ENCODE measurements around the gene EXOC6B.

Gene EXOC6B

GRCh38 chr2:72413716-72414115 is 412.1 kb downstream of the EXOC6B start:
- POLR2A ChIA-PET, result no interaction called here
- no peak overlapping the region for H3K4me3 ChIP-seq (ENCODE audit: low read depth, low read length)
- H3K27ac ChIP-seq (ENCODE audit: extremely low read depth, low read depth, low read length), result no peak overlapping the region
- TF ChIP-seq KLF17 (tag by site-specific recombination; IDR thresholded peaks at IDR 0.05), result no peak
- no peak for TF ChIP-seq ZIC2 (tag by site-specific recombination; IDR thresholded peaks at IDR 0.05)
- no peak for TF ChIP-seq MEIS1 (CRISPR knock-in tag; IDR thresholded peaks at IDR 0.05; ENCODE audit: borderline replicate concordance)
- TF ChIP-seq ZNF24 (tag by site-specific recombination; IDR thresholded peaks at IDR 0.05), result no peak
- TF ChIP-seq KLF10 (tag by site-specific recombination; IDR thresholded peaks at IDR 0.05), result no peak
- no peak for TF ChIP-seq ZNF747 (tag by site-specific recombination; IDR thresholded peaks at IDR 0.05)
- no peak for TF ChIP-seq ZNF677 (tag by site-specific recombination; IDR thresholded peaks at IDR 0.05)
- no peak for TF ChIP-seq ZNF362 (tag by site-specific recombination; IDR thresholded peaks at IDR 0.05)
- no peak for TF ChIP-seq ZNF221 (tag by site-specific recombination; IDR thresholded peaks at IDR 0.05; ENCODE audit: borderline replicate concordance)
- no peak for TF ChIP-seq KLF8 (tag by site-specific recombination; IDR thresholded peaks at IDR 0.05)
- no peak for TF ChIP-seq ZNF133 (tag by site-specific recombination; IDR thresholded peaks at IDR 0.05)
- no peak for TF ChIP-seq ZNF274 (IDR thresholded peaks at IDR 0.05; ENCODE audit: low read length)
- TF ChIP-seq ZNF274 (tag by site-specific recombination; IDR thresholded peaks at IDR 0.05; ENCODE audit: borderline replicate concordance), result no peak
- TF ChIP-seq ZNF155 (tag by site-specific recombination; IDR thresholded peaks at IDR 0.05), result no peak
- no peak for TF ChIP-seq ZBTB10 (tag by site-specific recombination; IDR thresholded peaks at IDR 0.05)
- no peak for TF ChIP-seq HOXA7 (CRISPR knock-in tag; IDR thresholded peaks at IDR 0.05; ENCODE audit: borderline replicate concordance)
- CTCF ChIA-PET, result interaction anchor here (0.6 kb wide), 1 partner anchor 540 kb away, joined by 5 read pairs; no protein-coding TSS in a partner anchor
- H3K4me1 ChIP-seq (ENCODE audit: control insufficient read depth, insufficient read depth, low read length), result no peaks in the 10 kb centered on the region
- H3K36me3 ChIP-seq (ENCODE audit: control insufficient read depth in 2 of 2, insufficient read depth in 1 of 2, low read length in 2 of 2), result no peaks in the 10 kb centered on the region
- H3K9me3 ChIP-seq (ENCODE audit: control insufficient read depth, insufficient read depth, low read depth, low read length), result no peaks in the 10 kb centered on the region

- no peak overlapping the region for H3K4me3 ChIP-seq (ENCODE audit: low read depth, low read length)
- no peaks in the 10 kb centered on the region for H3K36me3 ChIP-seq (ENCODE audit: control insufficient read depth in 2 of 2, insufficient read depth in 1 of 2, low read length in 2 of 2)
- H3K27ac ChIP-seq (ENCODE audit: extremely low read depth, low read depth, low read length), result no peak overlapping the region
- no peak for TF ChIP-seq ZNF19 (tag by site-specific recombination; IDR thresholded peaks at IDR 0.05; ENCODE audit: low read depth)
- TF ChIP-seq KLF16 (tag by site-specific recombination; IDR thresholded peaks at IDR 0.05), result no peak
- no peak for TF ChIP-seq ZNF654 (tag by site-specific recombination; IDR thresholded peaks at IDR 0.05; ENCODE audit: low read depth)
- no peak for TF ChIP-seq TRIM28 (IDR thresholded peaks at IDR 0.05; ENCODE audit: borderline replicate concordance, low read length)
- TF ChIP-seq ZNF521 (tag by site-specific recombination; IDR thresholded peaks at IDR 0.05), result no peak
- no peak for TF ChIP-seq SCRT2 (tag by site-specific recombination; IDR thresholded peaks at IDR 0.05)
- TF ChIP-seq WT1 (tag by site-specific recombination; IDR thresholded peaks at IDR 0.05), result no peak
- TF ChIP-seq HIC1 (tag by site-specific recombination; IDR thresholded peaks at IDR 0.05), result no peak
- no peak for TF ChIP-seq ZNF677 (tag by site-specific recombination; IDR thresholded peaks at IDR 0.05)
- TF ChIP-seq PATZ1 (tag by site-specific recombination; IDR thresholded peaks at IDR 0.05), result no peak
- ChIA-PET POLR2A (no interaction called here), CTCF (interaction anchor here (1.0 kb wide), 1 partner anchor 334 kb away, joined by 4 read pairs; no protein-coding TSS in a partner anchor)
- H3K4me1 ChIP-seq (ENCODE audit: control insufficient read depth, insufficient read depth, low read length), result no peaks in the 10 kb centered on the region
- no peaks in the 10 kb centered on the region for H3K9me3 ChIP-seq (ENCODE audit: control insufficient read depth, insufficient read depth, low read depth, low read length)
Observed at GRCh38 chr2:72412214-72412613, 413.6 kb downstream of the EXOC6B start.
